SKM-1 (cell line): ENCODE measurements around the gene ZNF470.

Experiments used
- DNase-seq: peaks from one replicate; lab custom pipeline; 2025; ENCODE audit not compliant: unreplicated experiment; lab: John Stamatoyannopoulos, UW

The ZNF470 gene

DNA sequence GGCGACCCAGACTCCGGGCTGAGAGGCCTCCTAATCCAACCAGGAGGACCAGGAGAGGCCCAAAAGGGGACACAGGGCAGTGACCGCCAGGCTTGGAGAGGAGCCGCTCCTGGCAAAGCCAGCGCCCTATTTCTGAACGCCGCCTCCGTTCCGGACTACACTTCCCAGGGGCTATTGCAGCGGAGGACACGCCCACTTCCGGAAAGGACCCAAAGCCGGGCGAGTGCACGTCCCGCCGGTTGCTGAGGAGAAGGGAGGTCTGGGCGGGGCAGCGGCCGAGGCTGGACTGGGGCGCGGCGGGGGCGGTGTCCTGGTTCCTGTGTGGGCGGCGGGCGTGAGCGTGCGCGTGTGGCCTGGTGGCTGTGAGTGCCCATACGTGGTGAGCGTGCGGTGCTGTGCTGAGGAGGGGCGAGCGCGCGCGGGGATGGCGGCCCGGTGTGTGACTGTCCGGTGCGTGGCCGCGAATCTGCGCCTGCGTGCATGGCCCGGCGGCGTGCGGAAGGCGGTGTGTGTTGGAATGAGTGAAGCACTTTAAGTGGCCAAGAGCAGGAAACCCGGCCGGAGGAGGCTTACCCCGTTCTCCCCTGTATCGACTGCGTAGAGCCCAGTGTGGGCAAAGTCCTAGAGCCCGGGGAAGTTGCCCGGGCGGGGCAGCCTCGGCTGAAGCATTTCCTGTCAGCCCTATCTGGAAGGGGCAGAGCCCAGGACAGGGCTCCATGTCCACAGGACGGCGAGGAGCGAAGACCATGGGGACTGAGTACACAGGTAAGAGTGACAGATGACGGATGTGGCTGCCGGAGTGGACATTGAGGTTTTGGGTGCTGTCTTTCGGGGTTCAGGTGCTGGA lies at the start of gene ZNF470:
Gene ZNF470 (plus strand): TSS at position 195 of the 847 bp plus-strand sequence. CDS start 2,844 bp downstream, outside the sequence.
- DNase-seq = peak; percentile 37

GRCh38 chr19:56525214-56525860 lies 41.9 kb upstream of the ZNF470 start:
- DNase-seq = no peak

DNA sequence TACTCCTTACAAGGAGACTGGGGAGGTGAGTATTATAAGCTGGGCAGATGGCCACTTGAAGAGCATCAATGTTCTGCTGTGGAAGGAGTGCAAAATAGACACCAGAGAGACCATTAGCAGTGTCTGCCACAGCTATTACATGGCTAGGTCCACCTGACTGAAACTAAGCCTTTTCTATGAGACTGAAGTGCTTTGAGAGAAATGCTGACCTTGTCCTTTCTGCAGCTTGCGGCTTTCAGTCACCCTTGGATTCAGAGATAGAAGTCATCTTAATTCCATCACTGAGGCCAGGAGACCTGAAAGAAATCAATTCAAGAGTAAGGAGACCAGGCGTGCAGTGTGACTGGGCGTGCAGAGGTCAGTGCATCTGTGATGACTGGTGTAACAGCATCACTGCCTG lies 29.8 kb upstream of the ZNF470 start:
- DNase-seq = no peak

DNA sequence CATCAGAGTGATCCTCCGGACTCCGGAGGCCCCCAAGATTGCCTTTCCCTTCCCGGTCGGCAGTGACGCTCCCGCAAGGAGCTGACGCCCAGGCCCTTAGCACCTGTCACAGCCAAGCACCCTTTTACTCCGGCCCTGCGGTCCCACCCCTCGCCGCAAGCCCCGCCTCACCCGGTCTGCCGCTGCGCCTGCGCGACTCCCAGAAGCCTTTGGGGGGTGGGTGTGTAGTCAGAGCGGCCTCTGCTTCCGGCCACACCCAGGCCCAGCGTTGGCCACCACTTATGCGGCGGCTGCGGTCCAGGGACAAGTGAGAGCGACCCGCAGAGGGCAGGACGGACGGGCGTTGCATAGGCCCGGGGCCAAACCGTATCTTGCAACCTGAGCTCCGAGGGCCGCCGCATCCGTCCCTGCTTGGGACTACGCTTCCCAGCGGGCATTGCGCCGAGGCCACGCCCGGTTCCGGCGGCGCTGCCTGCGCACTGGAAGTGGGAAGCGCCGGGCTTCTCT lies 29.0 kb upstream of the ZNF470 start:
- peak; percentile 33 for DNase-seq

DNA sequence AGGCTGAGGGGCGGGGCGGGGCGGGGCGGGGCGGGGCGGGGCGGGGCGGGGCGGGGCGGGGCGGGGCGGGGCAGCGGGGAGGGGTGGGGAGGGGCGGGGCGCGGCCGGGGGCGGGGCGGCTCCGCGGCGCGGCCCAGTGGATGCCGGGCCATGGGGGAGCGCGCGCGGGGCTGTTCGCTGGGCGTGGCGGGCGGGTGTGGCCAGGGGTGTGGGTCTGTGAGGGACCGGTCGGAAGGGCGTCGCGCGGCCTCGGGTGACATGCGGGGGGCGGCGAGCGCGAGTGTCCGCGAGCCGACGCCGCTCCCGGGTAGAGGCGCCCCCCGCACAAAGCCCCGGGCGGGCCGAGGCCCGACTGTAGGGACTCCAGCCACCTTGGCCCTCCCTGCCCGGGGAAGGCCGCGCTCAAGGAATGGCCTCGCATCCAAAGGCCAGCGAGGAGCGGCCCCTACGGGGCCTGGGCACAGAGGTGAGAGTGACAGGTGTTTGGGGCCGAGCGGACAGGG lies 28.5 kb upstream of the ZNF470 start, which contains the start of gene ZFP28:
Gene ZFP28 (plus strand): TSS at position 188 of the 503 bp plus-strand sequence. CDS start 71 bp downstream, at position 259.
- no peak for DNase-seq

- DNase-seq = no peak
Observed at GRCh38 chr19:56543776-56544175, 23.5 kb upstream of the ZNF470 start.

- DNase-seq = no peak
Observed at GRCh38 chr19:56547535-56547934, 19.7 kb upstream of the ZNF470 start.

DNA sequence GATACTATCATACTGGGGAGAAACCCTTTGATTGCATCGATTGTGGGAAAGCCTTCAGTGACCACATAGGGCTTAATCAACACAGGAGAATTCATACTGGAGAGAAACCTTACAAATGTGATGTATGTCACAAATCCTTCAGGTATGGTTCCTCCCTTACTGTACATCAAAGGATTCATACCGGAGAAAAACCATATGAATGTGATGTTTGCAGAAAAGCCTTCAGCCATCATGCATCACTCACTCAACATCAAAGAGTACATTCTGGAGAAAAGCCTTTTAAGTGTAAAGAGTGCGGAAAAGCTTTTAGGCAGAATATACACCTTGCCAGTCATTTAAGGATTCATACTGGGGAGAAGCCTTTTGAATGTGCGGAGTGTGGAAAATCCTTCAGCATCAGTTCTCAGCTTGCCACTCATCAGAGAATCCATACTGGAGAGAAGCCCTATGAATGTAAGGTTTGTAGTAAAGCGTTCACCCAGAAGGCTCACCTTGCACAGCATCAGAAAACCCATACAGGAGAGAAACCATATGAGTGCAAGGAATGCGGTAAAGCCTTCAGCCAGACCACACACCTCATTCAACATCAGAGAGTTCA lies 12.9 kb upstream of the ZNF470 start:
- no peak for DNase-seq

GRCh38 chr19:56562766-56563165 lies 4.5 kb upstream of the ZNF470 start:
- no peak for DNase-seq

DNA sequence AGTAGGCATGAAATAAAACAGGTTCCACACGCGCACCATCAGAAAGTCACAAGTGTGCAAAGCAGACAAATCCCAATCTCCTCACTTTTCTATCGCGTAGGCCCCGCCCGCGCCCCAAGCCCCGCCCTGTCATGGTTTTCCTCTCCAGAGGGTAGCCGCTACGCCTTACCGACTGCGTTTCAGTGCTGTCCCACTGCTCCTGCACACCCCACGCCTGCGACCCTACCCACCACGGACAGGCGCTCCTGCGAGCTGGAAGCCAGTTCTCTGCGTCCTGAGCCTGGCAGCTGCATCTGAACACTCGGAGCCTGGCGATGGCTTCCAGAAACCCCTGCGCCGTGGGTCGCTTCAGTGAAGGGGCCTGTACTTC lies 379 bp upstream of the ZNF470 start:
- DNase-seq = no peak

- DNase-seq = no peak
Observed at GRCh38 chr19:56572589-56572988, 5.3 kb downstream of the ZNF470 start.

GRCh38 chr19:56573914-56574313 lies 6.6 kb downstream of the ZNF470 start:
- DNase-seq = no peak

DNA sequence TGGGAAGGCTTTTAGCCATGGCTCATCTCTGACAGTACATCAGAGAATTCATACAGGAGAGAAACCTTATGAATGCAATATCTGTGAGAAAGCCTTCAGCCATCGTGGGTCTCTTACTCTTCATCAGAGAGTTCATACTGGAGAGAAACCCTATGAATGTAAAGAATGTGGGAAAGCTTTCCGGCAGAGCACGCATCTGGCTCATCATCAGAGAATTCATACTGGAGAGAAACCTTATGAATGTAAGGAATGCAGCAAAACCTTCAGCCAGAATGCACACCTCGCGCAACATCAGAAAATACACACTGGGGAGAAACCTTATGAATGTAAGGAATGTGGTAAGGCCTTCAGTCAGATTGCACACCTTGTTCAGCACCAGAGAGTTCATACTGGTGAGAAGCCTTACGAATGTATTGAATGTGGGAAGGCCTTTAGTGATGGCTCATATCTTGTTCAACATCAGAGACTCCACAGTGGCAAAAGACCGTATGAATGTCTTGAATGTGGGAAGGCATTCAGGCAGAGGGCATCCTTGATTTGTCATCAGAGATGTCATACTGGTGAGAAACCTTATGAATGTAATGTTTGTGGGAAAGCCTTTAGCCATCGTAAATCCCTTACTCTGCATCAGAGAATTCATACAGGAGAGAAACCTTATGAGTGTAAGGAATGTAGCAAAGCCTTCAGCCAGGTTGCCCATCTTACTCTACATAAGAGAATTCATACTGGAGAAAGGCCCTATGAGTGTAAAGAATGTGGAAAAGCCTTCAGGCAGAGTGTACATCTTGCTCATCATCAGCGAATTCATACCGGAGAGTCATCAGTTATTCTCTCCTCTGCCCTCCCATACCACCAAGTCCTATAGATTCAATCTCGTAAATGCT lies 10.7 kb downstream of the ZNF470 start:
- no peak for DNase-seq

DNA sequence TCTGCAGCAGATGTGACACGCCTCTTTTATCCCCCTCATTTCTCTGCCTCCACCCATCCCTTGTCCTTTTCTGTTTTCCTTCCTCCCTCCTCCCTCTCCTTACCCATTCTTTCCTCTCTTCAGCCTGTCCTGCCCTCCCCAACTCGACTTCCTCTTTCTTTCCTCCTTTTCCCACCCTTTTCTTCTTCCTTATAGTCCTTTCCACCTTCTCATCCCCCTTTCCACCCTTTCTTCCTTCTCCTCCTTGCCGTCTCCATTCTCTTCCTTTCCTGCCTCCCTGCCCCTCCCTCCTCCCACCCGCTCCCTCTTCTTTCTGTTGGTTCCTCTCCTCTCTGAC lies 27.1 kb downstream of the ZNF470 start:
- DNase-seq = no peak

GRCh38 chr19:56594783-56595547 lies 27.7 kb downstream of the ZNF470 start, which contains the start of gene ZNF71:
TSS of gene ZNF71 (plus strand) at chr19:56595302. CDS start at chr19:56601559, 6,257 bp downstream.
- peak; percentile 28 for DNase-seq

DNA sequence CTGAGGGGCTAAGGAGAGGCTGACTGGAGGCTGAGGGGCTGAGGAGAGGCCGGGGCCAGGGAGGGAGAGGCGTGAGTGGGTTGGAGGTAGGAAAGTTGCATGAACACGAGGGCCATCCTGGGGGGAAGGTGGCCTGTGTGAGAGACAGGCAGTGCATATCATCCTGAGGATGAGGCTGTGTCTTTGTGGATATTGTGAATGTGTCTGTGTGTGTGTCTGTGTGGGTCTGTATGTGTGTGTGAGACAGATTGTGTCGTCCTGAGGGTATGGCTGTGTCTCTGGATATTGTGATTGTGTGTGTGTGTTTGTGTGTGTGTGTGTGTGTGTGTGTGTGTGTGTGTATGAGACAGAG lies 28.3 kb downstream of the ZNF470 start:
- DNase-seq = no peak

GRCh38 chr19:56596676-56597075 lies 29.4 kb downstream of the ZNF470 start:
- no peak for DNase-seq

- no peak for DNase-seq
Observed at GRCh38 chr19:56597696-56598095, 30.4 kb downstream of the ZNF470 start.

GRCh38 chr19:56601375-56601774 lies 34.1 kb downstream of the ZNF470 start:
- no peak for DNase-seq

GRCh38 chr19:56603829-56604228 lies 36.6 kb downstream of the ZNF470 start:
- DNase-seq = no peak
